Measurements from ENCODE around the gene NSUN6.
"Not testable (repeated sequence)": the region's sequence is repeated elsewhere in the genome, so short reads cannot be mapped to it uniquely, and the experiment has no call there.

DNA sequence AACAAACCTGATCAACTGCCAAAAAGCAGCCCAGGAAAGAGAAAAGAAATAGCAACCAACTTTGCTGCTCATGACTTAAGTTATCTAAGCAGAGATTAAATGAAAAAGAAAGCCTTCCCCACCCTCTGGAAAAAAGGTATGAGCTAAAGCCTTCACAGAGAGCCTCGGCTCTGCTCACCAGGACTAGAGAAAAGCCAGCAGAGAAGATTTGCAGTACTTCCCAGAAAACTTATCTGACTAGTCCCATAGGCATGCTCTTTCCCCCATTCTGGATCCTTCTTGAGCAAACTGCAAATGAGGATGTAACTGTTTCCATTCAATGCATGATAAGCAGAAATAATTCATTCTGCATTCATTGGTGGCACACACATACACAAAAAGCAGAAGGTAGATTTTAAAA, 27.7 kb downstream of the NSUN6 start:
- TF ChIP-seq CTCF (conservative IDR thresholded peaks at IDR 0.05 in 1 of 2, IDR thresholded peaks at IDR 0.05 in 1 of 2; ENCODE audit: low read depth in 1 of 2, low read length in 2 of 2); EZH2 (IDR thresholded peaks at IDR 0.05; ENCODE audit: low read length, missing control alignments): not testable (repeated sequence)

Data from fibroblast of lung (primary cell).